NCI-H2029 treated with DMSO at 0.1 percent for 48 hours (cell line): ENCODE data around the gene DPYD.
A peak's percentile ranks its signal among the peaks of the same experiment; 100 is the strongest.
"Not testable (repeated sequence)": the region's sequence is repeated elsewhere in the genome, so short reads cannot be mapped to it uniquely, and the experiment has no call there.

Experiments
- DNase-seq: peaks from one replicate; lab custom pipeline; 2025; lab: John Stamatoyannopoulos, UW

Gene DPYD

GRCh38 chr1:97271916-97272788, 648.7 kb downstream of the DPYD start:
- no peak for DNase-seq

- no peak for DNase-seq
These were observed 650.1 kb downstream of the DPYD start for GRCh38 chr1:97270508-97271307.

DNA sequence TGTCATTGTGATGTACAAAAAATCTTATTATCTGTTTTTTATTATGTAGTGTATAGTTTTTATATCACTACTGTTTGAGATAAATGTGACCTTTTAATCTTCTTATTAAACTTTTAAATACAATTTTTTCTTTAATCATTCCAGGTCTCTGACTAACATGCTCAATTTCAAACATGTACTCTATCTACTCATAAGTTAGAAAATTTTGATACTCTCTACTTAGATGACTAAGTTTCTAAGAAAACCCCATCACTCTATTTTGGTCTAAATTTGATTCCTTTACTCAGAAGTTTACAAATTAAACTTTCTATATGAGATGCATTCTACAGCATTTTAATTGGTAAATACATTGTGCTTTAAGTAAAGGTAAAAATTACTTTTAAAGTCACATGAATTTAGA, 655.2 kb downstream of the DPYD start:
- DNase-seq, result no peak

DNA sequence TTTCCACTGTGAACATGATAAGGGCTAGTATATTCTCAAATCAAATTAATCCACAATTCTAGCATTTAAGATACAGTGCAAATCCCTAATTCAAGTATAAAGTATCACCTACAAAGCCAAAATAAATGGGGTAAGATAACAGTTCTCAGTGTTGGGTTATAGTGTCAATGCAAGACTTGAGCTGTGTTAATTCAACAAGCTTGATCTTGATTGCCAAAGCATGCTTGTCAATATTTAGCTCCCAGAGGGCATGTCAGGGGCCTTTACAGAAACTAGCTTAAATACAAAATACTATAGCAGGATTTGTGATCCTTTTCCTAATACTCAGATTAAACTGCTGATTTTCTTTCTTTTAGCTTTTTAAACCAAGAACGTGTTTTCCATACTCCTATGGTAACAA, 658.0 kb downstream of the DPYD start:
- DNase-seq, result no peak

DNA sequence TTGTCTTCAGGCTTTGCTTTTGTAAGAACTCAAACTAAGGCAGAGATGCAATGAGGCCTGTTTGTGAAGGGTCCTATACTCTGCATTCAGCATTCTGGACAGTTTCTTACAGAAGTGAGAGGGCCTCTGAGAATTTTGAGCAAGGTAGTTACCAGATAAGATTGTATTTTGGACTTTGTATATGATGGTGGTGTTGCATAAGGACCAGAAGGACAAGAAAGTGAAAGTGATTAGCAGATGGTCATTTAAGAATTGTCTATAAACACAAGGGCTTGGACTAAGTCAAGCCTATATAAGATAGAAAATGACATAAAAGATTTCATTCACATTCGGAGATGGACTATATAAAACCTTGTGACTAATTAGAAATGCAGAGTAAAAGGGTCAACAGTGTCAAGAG, 662.2 kb downstream of the DPYD start:
- no peak for DNase-seq

GRCh38 chr1:97254731-97255463, 665.9 kb downstream of the DPYD start:
- DNase-seq, result no peak

GRCh38 chr1:97252925-97253324, 667.9 kb downstream of the DPYD start:
- DNase-seq, result no peak

DNA sequence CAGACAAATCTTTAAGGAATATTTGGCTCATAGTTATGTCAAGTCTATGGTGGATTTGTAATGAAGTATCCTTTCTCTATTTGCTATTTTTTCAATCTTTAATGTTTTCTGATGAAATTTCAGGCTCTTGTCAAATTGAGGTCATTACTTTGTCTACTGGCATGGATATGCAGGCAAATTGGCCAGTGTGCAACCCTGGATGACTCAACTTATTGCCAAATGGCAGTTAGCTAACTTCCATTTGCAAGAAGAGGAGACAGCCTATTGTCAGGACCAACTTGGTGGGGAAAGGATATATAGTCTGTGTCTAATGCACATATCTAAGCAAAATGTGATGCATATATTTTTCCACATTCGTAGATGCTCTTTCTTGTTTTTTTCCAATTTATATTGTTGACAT, 668.8 kb downstream of the DPYD start:
- DNase-seq, result no peak

- DNase-seq, result no peak
These were observed 673.6 kb downstream of the DPYD start for GRCh38 chr1:97247196-97247595.

DNA sequence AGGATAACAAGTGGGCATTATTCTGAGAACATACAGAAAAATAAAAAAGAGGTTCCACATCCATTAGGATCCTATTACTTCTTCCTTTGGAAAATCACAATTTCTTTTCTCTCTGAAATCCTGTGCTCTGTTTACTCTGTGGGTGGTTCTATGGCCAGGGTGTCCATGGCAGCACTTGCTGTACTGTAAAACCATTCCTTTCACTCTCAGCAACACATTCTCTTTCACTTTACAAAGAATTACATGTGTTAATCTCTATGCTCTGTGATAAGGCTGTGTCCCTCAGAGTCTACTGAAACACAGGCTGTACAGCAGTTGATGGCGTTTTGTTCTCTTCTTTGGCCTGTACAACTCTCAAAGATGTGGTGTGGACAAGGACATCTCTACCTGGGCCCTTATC, 675.2 kb downstream of the DPYD start:
- no peak for DNase-seq

DNA sequence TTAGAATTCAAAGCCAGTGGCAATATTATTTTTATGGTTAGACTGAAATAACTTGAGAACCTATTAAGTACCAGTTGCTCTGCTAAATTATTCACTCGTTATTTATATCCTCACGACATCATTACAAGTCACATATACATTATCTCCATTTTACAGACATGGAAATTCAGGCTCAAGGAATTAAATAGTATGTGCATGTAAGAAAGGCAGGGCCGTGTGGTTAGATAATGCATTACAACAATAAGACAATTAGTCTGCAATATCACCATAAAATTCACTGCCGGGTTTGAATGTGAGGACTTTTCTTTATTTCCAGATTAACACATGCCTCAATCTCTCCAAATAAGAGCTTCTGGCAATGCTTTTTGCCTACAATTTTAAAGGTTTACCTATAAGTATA, 675.8 kb downstream of the DPYD start:
- no peak for DNase-seq

- DNase-seq, result peak; percentile 39
These were observed 676.8 kb downstream of the DPYD start for GRCh38 chr1:97243973-97244560.

DNA sequence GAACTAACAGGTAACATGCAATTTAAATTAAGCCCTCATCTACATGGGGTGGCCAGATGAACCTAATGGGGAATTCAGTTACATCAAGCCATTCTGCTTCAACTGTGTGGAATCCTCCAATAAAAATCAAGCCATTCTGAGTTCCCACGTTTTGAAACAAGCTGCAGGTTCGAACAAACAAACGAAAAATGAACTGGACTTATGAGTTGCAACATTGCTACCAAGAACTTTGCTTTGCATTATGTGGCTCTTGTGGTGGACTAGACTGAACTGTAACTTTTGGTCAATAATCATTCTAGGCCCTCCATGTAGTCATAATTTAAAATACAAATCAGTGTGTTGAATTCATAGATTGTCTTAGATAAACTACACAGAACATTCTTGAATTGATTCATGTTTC, 682.0 kb downstream of the DPYD start:
- DNase-seq, result no peak

GRCh38 chr1:97231354-97231753, 689.5 kb downstream of the DPYD start:
- DNase-seq, result not testable (repeated sequence)

DNA sequence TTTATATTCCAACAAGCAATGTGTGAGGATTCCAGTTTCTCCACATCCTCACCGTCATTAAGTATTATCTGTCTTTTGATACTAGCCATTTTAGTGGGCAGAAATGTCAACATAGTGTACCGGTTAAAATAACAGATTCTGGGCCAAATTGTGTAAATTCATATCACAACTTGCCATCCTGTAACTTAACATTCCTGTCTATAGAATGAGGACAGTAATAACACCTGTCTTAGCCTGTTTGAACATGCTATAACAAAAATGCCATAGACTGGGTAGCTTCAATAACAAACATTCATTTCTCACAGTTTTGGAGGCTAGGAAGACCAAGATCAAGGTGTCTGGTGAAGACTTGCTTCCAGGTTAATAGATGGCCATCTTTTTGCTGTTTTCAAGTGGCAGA, 708.2 kb downstream of the DPYD start:
- no peak for DNase-seq

DNA sequence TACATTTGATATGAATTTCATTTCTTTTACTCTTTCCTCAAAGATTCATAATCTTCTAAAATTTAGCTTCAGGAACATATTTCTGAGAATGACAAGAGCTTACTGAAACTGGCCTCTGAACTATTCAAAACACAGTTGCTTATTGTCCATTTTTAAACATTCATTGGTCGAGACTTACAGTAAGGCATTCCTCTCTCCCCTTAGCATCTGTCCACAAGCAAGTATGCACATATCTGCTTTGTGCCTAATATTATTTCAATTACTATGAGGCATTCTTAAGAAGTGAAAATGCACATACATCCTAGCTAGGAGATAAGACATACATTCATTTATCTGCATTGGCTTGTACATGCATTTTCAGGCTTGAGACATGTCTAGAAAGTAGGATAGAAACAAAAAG, 710.5 kb downstream of the DPYD start:
- no peak for DNase-seq

GRCh38 chr1:97209381-97209957, 711.4 kb downstream of the DPYD start:
- no peak for DNase-seq

DNA sequence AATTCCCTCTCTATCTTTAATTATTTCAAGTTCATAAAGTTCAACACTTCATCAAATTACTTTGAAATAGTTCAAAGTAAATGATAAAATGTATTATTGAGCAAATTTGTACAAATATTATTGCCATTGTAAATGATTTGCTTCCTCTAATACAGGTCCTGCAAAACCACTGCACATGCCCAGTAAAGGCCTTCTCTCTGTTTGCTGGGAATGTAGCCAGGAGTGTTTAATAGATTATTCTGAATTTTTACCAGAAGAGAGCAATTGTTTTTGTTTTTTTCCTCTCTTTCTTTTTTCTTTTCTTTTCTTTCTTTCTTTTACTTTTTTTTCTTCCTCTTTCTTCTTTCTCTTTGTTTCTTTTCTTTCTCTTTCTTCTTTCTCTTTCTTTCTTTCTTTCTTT, 713.0 kb downstream of the DPYD start:
- DNase-seq, result no peak

DNA sequence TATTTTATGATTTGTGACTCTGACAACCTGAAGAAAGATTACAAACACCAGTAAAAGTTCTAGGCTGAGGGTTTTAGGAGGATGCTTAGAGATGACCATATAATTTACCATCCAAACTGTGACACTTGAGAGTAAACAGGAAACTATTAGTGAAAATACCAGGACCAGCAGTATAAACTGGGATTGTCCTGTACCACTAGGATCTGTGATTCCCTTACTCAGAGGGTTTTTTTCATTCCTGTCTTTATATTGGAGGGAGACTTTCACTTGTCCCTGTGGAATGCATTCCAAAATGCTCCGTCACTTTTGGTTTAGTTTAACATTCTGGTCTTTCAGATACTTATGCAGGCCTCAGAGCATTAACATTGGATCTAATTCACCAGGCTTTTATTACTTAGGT, 716.4 kb downstream of the DPYD start:
- DNase-seq, result no peak

DNA sequence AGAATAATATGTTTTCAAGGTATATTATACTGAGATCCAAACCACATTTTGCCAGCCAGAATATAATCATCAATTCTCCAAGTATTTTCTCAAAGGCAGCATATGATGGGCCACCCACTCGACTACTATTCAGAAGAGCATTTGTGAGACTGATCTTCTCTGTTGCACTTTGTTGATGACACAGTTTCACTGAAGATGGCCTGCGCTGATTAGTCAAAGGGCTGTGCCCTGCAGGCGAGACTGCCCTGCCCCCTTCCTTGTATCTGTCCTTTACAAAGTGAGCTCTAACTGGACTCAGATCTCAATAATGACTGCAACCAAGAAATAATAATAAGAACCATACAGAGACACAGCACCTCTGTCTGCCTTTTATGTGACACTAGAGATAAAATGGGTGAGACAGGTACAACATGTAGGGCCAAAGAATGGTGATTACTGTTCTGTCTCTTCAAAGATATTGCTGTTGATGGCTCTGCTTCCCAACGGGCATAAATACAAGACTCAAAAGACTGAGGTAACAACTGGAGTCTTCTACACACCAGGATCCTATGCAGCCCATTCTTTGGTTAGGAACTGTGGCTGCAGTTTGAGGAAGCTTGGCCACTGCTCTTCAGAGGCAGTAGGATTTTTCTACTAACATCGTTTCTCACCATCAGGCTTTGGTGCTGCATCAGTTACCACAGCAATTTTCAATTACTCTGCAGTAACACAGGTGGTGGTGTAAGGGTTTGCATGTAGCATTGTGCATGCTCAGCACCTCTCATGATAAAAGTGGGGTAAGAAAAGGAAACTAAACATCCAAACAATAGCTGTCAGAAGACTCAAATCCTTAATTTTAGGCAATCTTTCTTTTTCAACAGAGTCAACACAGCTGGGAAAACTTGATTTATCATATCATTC, 718.1 kb downstream of the DPYD start:
- DNase-seq, result no peak

GRCh38 chr1:97201641-97202040, 719.2 kb downstream of the DPYD start:
- DNase-seq, result no peak
